Stimulated activated CD4-positive, alpha-beta T cell treated with anti-CD3 and anti-CD28 coated beads, Interleukin-2, amount 100 ng/mL, for 48 hours (primary cell): ENCODE measurements around the gene ZNF512.
"Not testable (repeated sequence)": the region's sequence is repeated elsewhere in the genome, so short reads cannot be mapped to it uniquely, and the experiment has no call there.

ENCODE experiments used
- DNase-seq, 2 donors: peaks; one replicate each; pipeline ENCODE4 v3.0.0-alpha.2; 2020

ZNF512 gene

GRCh38 chr2:27583390-27583915 lies 611 bp downstream of the ZNF512 start:
- no peak for DNase-seq

- DNase-seq: no peak
Observed at GRCh38 chr2:27584597-27584996, 1.8 kb downstream of the ZNF512 start.

- no peak for DNase-seq
Observed at GRCh38 chr2:27587025-27587424, 4.2 kb downstream of the ZNF512 start.

- DNase-seq: no peak
Observed at GRCh38 chr2:27588308-27588707, 5.5 kb downstream of the ZNF512 start.

GRCh38 chr2:27591745-27592144 lies 8.9 kb downstream of the ZNF512 start:
- no peak for DNase-seq

GRCh38 chr2:27593240-27593639 lies 10.4 kb downstream of the ZNF512 start:
- no peak for DNase-seq

GRCh38 chr2:27594020-27594703 lies 11.3 kb downstream of the ZNF512 start:
- DNase-seq: not testable (repeated sequence)

- not testable (repeated sequence) for DNase-seq
Observed at GRCh38 chr2:27595412-27595811, 12.6 kb downstream of the ZNF512 start.

- DNase-seq: no peak
Observed at GRCh38 chr2:27596627-27597026, 13.8 kb downstream of the ZNF512 start.

GRCh38 chr2:27606611-27607010 lies 23.8 kb downstream of the ZNF512 start:
- DNase-seq: no peak

- no peak for DNase-seq
Observed at GRCh38 chr2:27613985-27614384, 31.1 kb downstream of the ZNF512 start.

GRCh38 chr2:27615316-27615715 lies 32.5 kb downstream of the ZNF512 start:
- DNase-seq: no peak

GRCh38 chr2:27621524-27621923 lies 38.7 kb downstream of the ZNF512 start:
- DNase-seq: no peak

GRCh38 chr2:27622921-27623384 lies 40.1 kb downstream of the ZNF512 start:
- no peak for DNase-seq

GRCh38 chr2:27624943-27625342 lies 42.1 kb downstream of the ZNF512 start:
- no peak for DNase-seq

GRCh38 chr2:27626323-27626722 lies 43.5 kb downstream of the ZNF512 start:
- not testable (repeated sequence) for DNase-seq

GRCh38 chr2:27626921-27627320 lies 44.1 kb downstream of the ZNF512 start:
- not testable (repeated sequence) for DNase-seq

- no peak for DNase-seq
Observed at GRCh38 chr2:27627963-27628766, 45.3 kb downstream of the ZNF512 start.

- peak; percentile 88 to 89 for DNase-seq
Observed at GRCh38 chr2:27628767-27629709, 46.2 kb downstream of the ZNF512 start, which contains the start of the genes CCDC121 and GPN1. Gene CCDC121, minus strand, starts transcription at chr2:27629012. Its CDS starts 1,213 bp downstream, at chr2:27627799. Gene GPN1, plus strand, starts transcription at chr2:27629050. Its CDS starts 9 bp downstream, at chr2:27629059.

- DNase-seq: not testable (repeated sequence)
Observed at GRCh38 chr2:27630257-27630656, 47.4 kb downstream of the ZNF512 start.

GRCh38 chr2:27634291-27634690 lies 51.4 kb downstream of the ZNF512 start:
- no peak for DNase-seq

- DNase-seq: no peak
Observed at GRCh38 chr2:27636766-27637165, 53.9 kb downstream of the ZNF512 start.
